Pons (tissue), 1 donor: ENCODE data around the gene MRRF.

ENCODE experiments used
- DNase-seq: peaks from one replicate; pipeline ENCODE4 v3.0.0-alpha.2; 2016; ENCODE audit warnings: low spot score

The MRRF gene

GRCh38 chr9:122264360-122265148 is at the start of gene MRRF, which contains the start of gene RBM18:
Gene MRRF, plus strand, starts transcription at chr9:122264882. Its CDS starts 6,010 bp downstream, at chr9:122270892.
Gene RBM18, minus strand, starts transcription at chr9:122264840. Its CDS starts 3,348 bp downstream, at chr9:122261492.
- peak; percentile 78 for DNase-seq

GRCh38 chr9:122215663-122216062 is 49.0 kb upstream of the MRRF start:
- no peak for DNase-seq

GRCh38 chr9:122216138-122216797 is 48.4 kb upstream of the MRRF start:
- DNase-seq, result no peak

- DNase-seq, result no peak
Observed at GRCh38 chr9:122216798-122217418, 47.8 kb upstream of the MRRF start.

GRCh38 chr9:122217640-122218039 is 47.0 kb upstream of the MRRF start:
- no peak for DNase-seq

- DNase-seq, result no peak
Observed at GRCh38 chr9:122218071-122218934, 46.4 kb upstream of the MRRF start.

- no peak for DNase-seq
Observed at GRCh38 chr9:122218935-122219855, 45.5 kb upstream of the MRRF start.

GRCh38 chr9:122219856-122220672 is 44.6 kb upstream of the MRRF start:
- DNase-seq, result no peak

- no peak for DNase-seq
Observed at GRCh38 chr9:122220673-122221182, 44.0 kb upstream of the MRRF start.

- no peak for DNase-seq
Observed at GRCh38 chr9:122221183-122221811, 43.4 kb upstream of the MRRF start.

- no peak for DNase-seq
Observed at GRCh38 chr9:122222791-122223190, 41.9 kb upstream of the MRRF start.

- no peak for DNase-seq
Observed at GRCh38 chr9:122223435-122223834, 41.2 kb upstream of the MRRF start.

- no peak for DNase-seq
Observed at GRCh38 chr9:122225312-122226141, 39.2 kb upstream of the MRRF start.

- no peak for DNase-seq
Observed at GRCh38 chr9:122226142-122226757, 38.4 kb upstream of the MRRF start.

GRCh38 chr9:122226758-122227574 is 37.7 kb upstream of the MRRF start:
- DNase-seq, result no peak

GRCh38 chr9:122227575-122227900 is 37.1 kb upstream of the MRRF start:
- DNase-seq, result no peak

- no peak for DNase-seq
Observed at GRCh38 chr9:122228191-122228567, 36.5 kb upstream of the MRRF start.
